ENCODE measurements around the gene ATXN7L2.

The ATXN7L2 gene

GRCh38 chr1:109479901-109480300 is 3.8 kb upstream of the ATXN7L2 start:
- Histone ChIP-seq H3K27ac (ENCODE audit: low read depth, low read length, poor library complexity, severe bottlenecking) (no peak overlapping the region), H3K9me3 (ENCODE audit: low read length) (no peaks in the 10 kb centered on the region), H3K36me3 (ENCODE audit: insufficient read depth, low read length) (no peaks in the 10 kb centered on the region), H3K9me2 (ENCODE audit: low read depth, low read length) (no peaks in the 10 kb centered on the region), H3F3A (ENCODE audit: insufficient read depth, low read length) (no peaks in the 10 kb centered on the region), H3K4me1 (ENCODE audit: insufficient read depth, low read length, severe bottlenecking) (peaks cover 14% of the 10 kb centered on the region), H2AFZ (ENCODE audit: low read length) (no peak overlapping the region), H3K79me2 (ENCODE audit: insufficient read depth, low read length) (no peaks in the 10 kb centered on the region), H3K4me3 (ENCODE audit: low read depth, low read length, poor library complexity, severe bottlenecking) (no peak overlapping the region), H3K27me3 (ENCODE audit: insufficient read depth, low read length) (no peaks in the 10 kb centered on the region; the same call in 1 of the 2 replicates), H3K9ac (ENCODE audit: low read length) (no peak overlapping the region), H3K4me2 (ENCODE audit: low read length) (no peak overlapping the region), H4K20me1 (ENCODE audit: insufficient read depth, low read length) (no peaks in the 10 kb centered on the region)
- TF ChIP-seq CTCF (IDR thresholded peaks at IDR 0.05; ENCODE audit: low read length) (no peak), EZH2 (IDR thresholded peaks at IDR 0.05; ENCODE audit: borderline replicate concordance, low read length) (no peak)

- no peak for TF ChIP-seq EZH2 (IDR thresholded peaks at IDR 0.05; ENCODE audit: borderline replicate concordance, low read length)
- no peak overlapping the region for H3K4me3 ChIP-seq (ENCODE audit: low read depth, low read length, poor library complexity, severe bottlenecking)
- no peaks in the 10 kb centered on the region for H4K20me1 ChIP-seq (ENCODE audit: insufficient read depth, low read length)
- H3K4me1 ChIP-seq (ENCODE audit: insufficient read depth, low read length, severe bottlenecking): peaks cover 23% of the 10 kb centered on the region
- H3K36me3 ChIP-seq (ENCODE audit: insufficient read depth, low read length): no peaks in the 10 kb centered on the region
- H3K9me3 ChIP-seq (ENCODE audit: low read length): no peaks in the 10 kb centered on the region
- no peaks in the 10 kb centered on the region for H3K79me2 ChIP-seq (ENCODE audit: insufficient read depth, low read length)
- no peak overlapping the region for H3K27ac ChIP-seq (ENCODE audit: low read depth, low read length, poor library complexity, severe bottlenecking)
- peaks cover 5% of the 10 kb centered on the region; the same call in 1 of the 2 replicates for H3F3A ChIP-seq (ENCODE audit: insufficient read depth, low read length)
- H3K27me3 ChIP-seq (ENCODE audit: insufficient read depth, low read length): no peaks in the 10 kb centered on the region; the same call in 1 of the 2 replicates
- no peak overlapping the region for H2AFZ ChIP-seq (ENCODE audit: low read length)
- H3K4me2 ChIP-seq (ENCODE audit: low read length): no peak overlapping the region
- H3K9me2 ChIP-seq (ENCODE audit: low read depth, low read length): no peaks in the 10 kb centered on the region
- no peak overlapping the region for H3K9ac ChIP-seq (ENCODE audit: low read length)
Measured at GRCh38 chr1:109481646-109482045, 2.1 kb upstream of the ATXN7L2 start.

- H3K9me3 ChIP-seq (ENCODE audit: low read length): no peaks in the 10 kb centered on the region
- peaks cover 5% of the 10 kb centered on the region; the same call in 1 of the 2 replicates for H3F3A ChIP-seq (ENCODE audit: insufficient read depth, low read length)
- no peak overlapping the region for H3K4me3 ChIP-seq (ENCODE audit: low read depth, low read length, poor library complexity, severe bottlenecking)
- no peak overlapping the region for H2AFZ ChIP-seq (ENCODE audit: low read length)
- H3K9ac ChIP-seq (ENCODE audit: low read length): no peak overlapping the region
- no peak overlapping the region for H3K4me2 ChIP-seq (ENCODE audit: low read length)
- no peaks in the 10 kb centered on the region for H3K79me2 ChIP-seq (ENCODE audit: insufficient read depth, low read length)
- H3K27ac ChIP-seq (ENCODE audit: low read depth, low read length, poor library complexity, severe bottlenecking): no peak overlapping the region
- no peaks in the 10 kb centered on the region for H4K20me1 ChIP-seq (ENCODE audit: insufficient read depth, low read length)
- H3K9me2 ChIP-seq (ENCODE audit: low read depth, low read length): no peaks in the 10 kb centered on the region
- no peaks in the 10 kb centered on the region; the same call in 1 of the 2 replicates for H3K27me3 ChIP-seq (ENCODE audit: insufficient read depth, low read length)
- TF ChIP-seq EZH2 (IDR thresholded peaks at IDR 0.05; ENCODE audit: borderline replicate concordance, low read length) (no peak), CTCF (IDR thresholded peaks at IDR 0.05; ENCODE audit: low read length) (no peak)
- peaks cover 23% of the 10 kb centered on the region for H3K4me1 ChIP-seq (ENCODE audit: insufficient read depth, low read length, severe bottlenecking)
- no peaks in the 10 kb centered on the region for H3K36me3 ChIP-seq (ENCODE audit: insufficient read depth, low read length)
Measured at GRCh38 chr1:109482242-109482641, 1.5 kb upstream of the ATXN7L2 start.
